Measurements from ENCODE around the gene AGAP3.

Gene AGAP3

DNA sequence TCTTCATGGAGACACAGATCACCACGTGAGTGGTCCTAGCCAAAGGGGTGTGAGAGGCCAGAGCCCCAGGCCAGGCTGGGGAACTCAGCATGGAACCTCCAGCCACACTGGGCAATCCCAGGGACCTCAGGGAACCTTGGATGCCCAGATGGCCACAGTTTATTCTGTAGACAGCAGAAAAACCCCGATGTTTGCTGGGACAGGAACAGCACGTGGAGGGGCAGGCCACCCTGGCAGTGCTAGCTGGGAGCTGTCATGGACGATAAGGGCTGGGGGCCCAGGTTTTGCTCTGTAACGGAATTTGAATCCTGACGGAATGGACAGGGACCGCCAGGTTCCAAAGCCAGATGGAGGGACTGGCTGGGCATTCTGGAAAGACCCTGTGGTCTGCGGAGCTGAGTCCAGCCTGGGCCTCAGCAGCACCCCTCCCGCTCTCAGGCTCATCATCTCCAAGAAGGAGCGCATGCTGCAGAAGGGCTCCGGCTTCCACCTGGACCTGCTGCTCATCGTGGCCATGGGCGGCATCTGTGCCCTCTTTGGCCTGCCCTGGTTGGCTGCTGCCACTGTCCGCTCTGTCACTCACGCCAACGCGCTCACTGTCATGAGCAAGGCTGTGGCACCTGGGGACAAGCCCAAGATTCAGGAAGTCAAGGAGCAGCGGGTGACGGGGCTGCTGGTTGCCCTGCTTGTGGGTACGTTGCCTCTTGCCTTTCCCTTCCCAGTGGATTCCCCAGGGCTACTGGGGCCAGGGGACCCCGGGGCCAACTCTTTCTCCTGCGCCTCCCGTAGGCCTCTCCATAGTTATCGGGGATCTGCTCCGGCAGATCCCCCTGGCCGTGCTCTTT is 11.2 kb upstream of the AGAP3 start:
- DNase-seq (ENCODE audit: low read depth): no peak

- no peak for DNase-seq (ENCODE audit: low read depth)
Measured at GRCh38 chr7:151075662-151075971, 10.7 kb upstream of the AGAP3 start.

DNA sequence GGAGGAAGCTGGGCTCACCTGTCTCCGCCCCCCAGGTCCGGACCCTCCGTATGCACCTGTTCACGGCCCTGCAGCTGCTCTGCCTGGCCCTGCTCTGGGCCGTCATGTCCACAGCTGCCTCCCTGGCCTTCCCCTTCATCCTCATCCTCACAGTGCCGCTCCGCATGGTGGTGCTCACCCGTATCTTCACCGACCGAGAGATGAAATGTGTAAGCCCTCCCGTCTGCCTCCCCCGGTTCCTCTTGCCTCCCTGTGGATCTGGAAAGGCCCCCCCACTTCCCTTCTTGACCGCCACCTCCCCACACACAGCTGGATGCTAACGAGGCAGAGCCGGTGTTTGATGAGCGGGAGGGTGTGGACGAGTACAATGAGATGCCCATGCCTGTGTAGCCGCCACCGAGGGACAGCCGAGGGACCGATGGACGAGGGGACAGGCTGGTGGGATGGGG is 10.3 kb upstream of the AGAP3 start:
- no peak for DNase-seq (ENCODE audit: low read depth)

GRCh38 chr7:151076863-151077704 is 9.2 kb upstream of the AGAP3 start:
- DNase-seq (ENCODE audit: low read depth): no peak

- no peak for DNase-seq (ENCODE audit: low read depth)
Measured at GRCh38 chr7:151077705-151078232, 8.5 kb upstream of the AGAP3 start.

- no peak for DNase-seq (ENCODE audit: low read depth)
Measured at GRCh38 chr7:151078233-151079040, 7.8 kb upstream of the AGAP3 start.

DNA sequence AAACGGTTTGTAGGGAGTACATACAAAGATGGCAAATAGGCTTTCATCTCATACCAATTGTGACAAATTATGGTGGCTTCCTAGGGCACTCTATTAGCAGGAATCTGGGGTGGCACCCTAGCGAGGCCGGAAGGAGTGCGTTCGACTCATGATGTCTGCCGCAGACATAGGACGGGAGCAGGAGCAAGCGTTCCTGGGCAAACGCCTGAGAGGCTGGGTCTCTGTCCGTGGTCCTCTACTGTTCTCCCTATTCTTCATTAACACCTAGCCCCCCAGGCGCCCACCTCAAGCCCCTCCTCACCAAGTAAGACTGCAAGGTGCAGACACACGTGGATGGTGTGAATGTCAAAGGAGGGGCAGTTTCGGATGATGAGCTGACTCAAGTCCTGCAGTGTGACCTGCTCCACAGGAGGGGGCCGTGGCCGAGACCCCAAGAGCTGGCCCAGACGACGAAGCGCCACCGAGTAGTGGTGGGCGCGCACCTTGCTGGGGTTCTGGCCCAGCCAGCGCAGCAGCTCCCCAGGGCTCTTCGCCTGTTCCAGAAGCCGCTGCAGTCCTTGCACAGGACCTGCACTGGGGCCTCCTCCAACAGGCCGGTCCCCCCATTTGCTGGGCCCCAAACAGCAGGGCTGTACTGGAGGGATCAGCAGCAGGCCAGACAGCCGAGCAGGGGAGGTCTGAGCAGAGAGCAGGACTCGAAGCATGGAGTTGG is 6.9 kb upstream of the AGAP3 start:
- no peak for DNase-seq (ENCODE audit: low read depth)

- DNase-seq (ENCODE audit: low read depth): no peak
Measured at GRCh38 chr7:151080067-151080521, 6.2 kb upstream of the AGAP3 start.

GRCh38 chr7:151080522-151081169 is 5.6 kb upstream of the AGAP3 start, which contains the start of gene FASTK:
FASTK (minus strand) TSS chr7:151080809; CDS start chr7:151080766, 43 bp downstream.
- DNase-seq (ENCODE audit: low read depth): peak; percentile 83

DNA sequence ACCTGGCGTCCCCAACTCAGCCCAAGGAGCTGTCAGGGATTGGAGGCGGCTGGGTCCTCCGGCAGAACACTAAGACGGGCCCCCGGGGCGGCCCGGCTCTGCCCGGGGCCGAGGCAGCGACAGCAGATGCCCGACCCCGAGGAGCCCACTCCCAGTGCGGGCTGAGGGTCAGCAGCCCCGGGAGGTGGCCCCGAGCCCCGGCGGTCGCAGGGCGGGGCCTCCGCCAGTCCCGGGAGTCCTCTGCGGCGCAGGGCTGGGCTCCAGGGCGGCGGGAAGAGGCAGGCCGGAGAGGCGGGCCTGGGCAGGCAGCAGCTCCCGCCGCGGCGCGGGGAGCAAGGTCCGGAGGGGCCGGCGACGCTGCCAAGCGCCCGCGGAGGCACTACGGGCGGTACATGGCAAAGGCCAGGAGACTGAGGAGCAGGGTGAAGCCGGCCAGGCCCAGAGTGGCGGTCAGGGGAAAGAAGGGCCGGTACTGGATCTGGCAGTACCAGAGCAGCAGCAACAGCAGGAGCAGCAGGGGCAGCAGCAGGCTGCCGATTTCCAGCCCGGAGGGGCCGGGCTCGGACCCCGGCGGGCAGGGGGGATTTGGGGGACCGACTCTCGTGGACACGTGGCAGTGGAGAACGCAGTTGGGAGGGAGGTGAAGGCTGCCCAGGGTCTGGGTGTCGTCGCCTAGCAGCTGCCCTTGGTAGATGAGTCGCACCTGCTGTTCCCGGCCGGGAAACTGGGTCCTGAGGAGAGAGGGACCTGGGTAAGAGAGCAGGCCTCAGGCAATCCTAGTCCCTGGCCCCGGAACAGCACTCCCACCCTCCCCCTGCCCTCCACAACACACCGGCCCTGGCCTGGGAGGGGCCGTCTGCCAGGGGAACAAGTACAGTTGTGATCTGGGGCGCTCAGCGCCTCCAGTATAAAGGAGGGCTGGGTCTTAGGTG is 4.8 kb upstream of the AGAP3 start:
- DNase-seq (ENCODE audit: low read depth): no peak

DNA sequence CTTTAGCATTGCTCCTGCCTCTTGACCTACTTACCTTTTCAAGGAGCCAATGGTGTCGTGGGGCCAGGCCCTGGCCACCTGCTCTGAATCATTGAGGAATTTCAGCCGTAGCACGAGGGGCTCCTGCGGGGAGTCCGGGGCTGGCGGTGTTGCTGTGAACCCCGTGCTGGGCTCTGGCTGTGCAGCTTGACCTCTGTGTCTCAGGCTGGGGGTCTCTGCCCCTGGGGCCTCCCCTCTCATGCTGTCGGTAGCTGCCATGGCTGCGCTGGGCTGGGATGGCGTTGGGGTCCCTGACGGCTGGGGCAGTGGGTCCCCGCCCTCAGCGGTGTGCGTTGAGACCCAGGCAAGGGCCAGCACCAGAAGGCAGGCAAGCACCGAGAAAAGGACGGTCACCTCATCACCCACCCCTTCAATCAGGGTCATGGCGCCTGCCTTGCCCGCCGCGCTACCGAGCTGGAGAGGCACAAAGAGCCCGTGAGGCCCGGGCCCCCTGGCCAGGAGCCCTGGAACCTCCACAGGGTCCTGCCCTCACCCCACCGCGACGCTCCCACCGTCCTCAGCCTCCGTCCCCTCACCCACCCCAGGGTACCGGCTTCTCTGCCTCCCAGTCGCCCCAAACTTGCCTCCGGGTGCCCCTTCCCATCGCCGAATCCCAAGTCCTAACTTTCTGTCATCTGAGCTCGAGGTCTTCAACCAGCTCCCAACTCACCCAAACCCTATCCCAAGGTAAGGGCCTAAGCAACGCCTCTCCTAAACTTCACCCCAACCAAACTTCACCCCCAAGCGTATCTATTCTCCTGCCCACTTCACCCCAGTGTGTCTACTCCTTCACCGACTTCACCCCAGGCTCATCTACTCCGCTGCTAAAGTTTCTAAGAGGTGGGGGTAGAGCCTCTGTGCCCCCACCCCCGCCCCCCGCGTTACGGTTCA is 3.9 kb upstream of the AGAP3 start:
- no peak for DNase-seq (ENCODE audit: low read depth)

DNA sequence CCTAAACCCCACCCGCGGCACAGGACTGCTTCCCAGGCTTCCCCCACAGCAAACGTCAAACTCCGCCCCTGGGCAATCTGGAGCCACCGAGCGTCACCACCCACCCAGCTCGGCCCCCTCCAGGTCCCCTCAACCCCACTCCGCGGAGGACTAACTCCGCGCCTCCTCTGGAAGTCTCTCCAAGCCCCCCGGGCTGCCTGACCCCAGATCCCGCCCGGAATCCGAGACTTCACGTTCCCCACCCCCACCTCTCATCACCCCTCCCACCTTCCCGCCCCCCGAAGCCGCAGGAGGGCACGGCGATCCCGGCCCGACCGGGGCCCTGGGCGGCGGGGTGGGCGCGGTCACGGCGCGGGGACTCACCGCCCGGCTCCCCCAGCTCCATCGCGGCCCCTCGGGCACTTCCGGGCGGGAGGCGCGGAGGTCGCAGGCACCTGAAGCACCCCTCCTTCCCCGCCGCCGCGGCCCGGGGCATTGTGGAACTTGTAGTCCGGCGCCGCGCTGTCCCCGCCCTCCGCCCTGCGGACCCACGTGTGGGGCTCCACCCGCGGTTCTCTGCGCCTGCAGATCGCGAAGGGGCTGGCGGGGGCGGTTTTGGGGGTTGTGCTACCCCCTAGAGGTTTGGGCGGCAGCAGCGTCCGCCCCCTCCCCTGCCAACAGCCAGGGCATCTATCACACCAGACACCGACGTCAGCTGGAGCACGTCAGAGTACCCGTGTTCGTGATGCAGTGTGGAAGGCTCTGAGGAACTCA is 3.0 kb upstream of the AGAP3 start, which contains the start of gene TMUB1:
Gene TMUB1, minus strand, starts transcription at position 423 of the 753 bp plus-strand sequence. CDS start 930 bp downstream, outside the sequence.
- peak; percentile 82 for DNase-seq (ENCODE audit: low read depth)

DNA sequence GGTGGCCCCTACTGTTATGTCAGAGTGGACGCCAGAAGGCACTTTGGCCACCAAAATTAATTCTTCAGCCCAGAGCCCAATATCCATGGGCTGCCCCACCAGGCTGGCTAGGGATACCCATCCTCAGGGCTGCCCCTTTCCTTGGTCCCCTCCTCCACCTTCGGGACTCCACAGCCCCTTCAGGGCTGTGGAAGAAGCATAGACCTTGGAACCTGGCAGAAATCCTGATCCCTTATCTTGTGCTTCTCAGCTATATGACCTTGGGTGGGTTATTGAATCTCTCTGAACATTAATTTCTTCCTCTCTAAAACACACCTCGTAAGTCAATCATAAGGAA is 2.5 kb upstream of the AGAP3 start:
- no peak for DNase-seq (ENCODE audit: low read depth)

GRCh38 chr7:151085329-151085690 is 965 bp upstream of the AGAP3 start:
- no peak for DNase-seq (ENCODE audit: low read depth)

GRCh38 chr7:151086802-151087244 is 548 bp downstream of the AGAP3 start:
- DNase-seq (ENCODE audit: low read depth): no peak

DNA sequence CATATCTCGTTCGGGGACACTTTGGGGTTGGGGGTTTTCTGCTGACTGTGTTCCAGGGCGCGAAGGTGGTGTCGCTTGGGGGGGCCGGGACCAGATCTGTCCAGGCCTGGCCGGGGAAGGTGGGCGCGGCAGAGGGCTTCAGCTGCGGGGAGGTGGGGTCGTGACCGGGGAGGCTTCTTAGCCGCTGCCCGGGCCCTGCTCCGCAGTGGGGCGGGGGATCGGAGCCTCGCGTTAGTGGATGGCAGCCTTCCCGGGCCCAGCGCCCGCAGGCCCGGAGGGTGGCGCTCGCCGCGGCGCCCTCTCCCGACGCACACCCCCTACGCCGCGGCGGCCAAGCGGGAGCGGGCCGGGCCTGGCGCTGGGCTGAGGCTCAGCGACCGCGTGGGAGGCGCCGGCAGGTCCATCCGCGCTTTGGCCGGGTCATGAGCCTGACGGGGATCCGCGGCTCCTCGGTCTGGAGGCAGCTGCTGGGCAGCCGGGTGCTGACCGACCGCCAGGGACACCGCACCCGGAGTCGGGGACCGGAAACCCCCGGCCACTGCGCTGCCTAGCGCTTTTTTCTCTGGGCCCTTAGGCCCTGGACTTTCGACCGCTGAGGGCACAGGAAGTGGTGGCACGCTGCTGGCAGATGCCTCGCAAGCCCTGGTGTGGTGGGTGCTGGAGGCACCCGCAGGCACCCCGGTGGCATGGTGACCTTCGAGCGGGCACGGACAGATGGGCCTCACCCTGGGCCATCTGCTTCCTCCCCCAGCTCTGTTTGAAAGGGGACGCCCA is 1.2 kb downstream of the AGAP3 start:
- DNase-seq (ENCODE audit: low read depth): no peak
